ENCODE measurements around the gene GINS1.

The GINS1 gene

GRCh38 chr20:25437153-25437581 lies 29.7 kb downstream of the GINS1 start:
- Histone ChIP-seq H3F3A (ENCODE audit: insufficient read depth, low read length) (no peaks in the 10 kb centered on the region), H3K27ac (ENCODE audit: low read depth, low read length, poor library complexity, severe bottlenecking) (no peak overlapping the region), H3K36me3 (ENCODE audit: insufficient read depth, low read length) (peaks cover 32% of the 10 kb centered on the region), H4K20me1 (ENCODE audit: insufficient read depth, low read length) (no peaks in the 10 kb centered on the region), H3K27me3 (ENCODE audit: insufficient read depth, low read length) (no peaks in the 10 kb centered on the region), H3K4me1 (ENCODE audit: insufficient read depth, low read length, severe bottlenecking) (peaks cover 13% of the 10 kb centered on the region), H3K79me2 (ENCODE audit: insufficient read depth, low read length) (no peaks in the 10 kb centered on the region), H3K4me3 (ENCODE audit: low read depth, low read length, poor library complexity, severe bottlenecking) (no peak overlapping the region), H2AFZ (ENCODE audit: low read length) (no peak overlapping the region), H3K9ac (ENCODE audit: low read length) (no peak overlapping the region), H3K4me2 (ENCODE audit: low read length) (no peak overlapping the region), H3K9me3 (ENCODE audit: low read length) (no peaks in the 10 kb centered on the region), H3K9me2 (ENCODE audit: low read depth, low read length) (no peaks in the 10 kb centered on the region)
- no peak for TF ChIP-seq EZH2 (IDR thresholded peaks at IDR 0.05; ENCODE audit: borderline replicate concordance, low read length)

- TF ChIP-seq EZH2 (IDR thresholded peaks at IDR 0.05; ENCODE audit: borderline replicate concordance, low read length) (no peak), CTCF (IDR thresholded peaks at IDR 0.05; ENCODE audit: low read length) (no peak)
- no peaks in the 10 kb centered on the region for H3K27me3 ChIP-seq (ENCODE audit: insufficient read depth, low read length)
- no peaks in the 10 kb centered on the region for H4K20me1 ChIP-seq (ENCODE audit: insufficient read depth, low read length)
- no peaks in the 10 kb centered on the region for H3K79me2 ChIP-seq (ENCODE audit: insufficient read depth, low read length)
- H2AFZ ChIP-seq (ENCODE audit: low read length) = no peak overlapping the region
- peak overlapping the region; percentile 12 for H3K27ac ChIP-seq (ENCODE audit: low read depth, low read length, poor library complexity, severe bottlenecking)
- H3K4me3 ChIP-seq (ENCODE audit: low read depth, low read length, poor library complexity, severe bottlenecking) = no peak overlapping the region
- H3K36me3 ChIP-seq (ENCODE audit: insufficient read depth, low read length) = peaks cover 28% of the 10 kb centered on the region; the same call in 1 of the 2 replicates
- H3K9me3 ChIP-seq (ENCODE audit: low read length) = no peaks in the 10 kb centered on the region
- no peaks in the 10 kb centered on the region for H3F3A ChIP-seq (ENCODE audit: insufficient read depth, low read length)
- H3K9me2 ChIP-seq (ENCODE audit: low read depth, low read length) = no peaks in the 10 kb centered on the region
- no peak overlapping the region for H3K4me2 ChIP-seq (ENCODE audit: low read length)
- H3K9ac ChIP-seq (ENCODE audit: low read length) = no peak overlapping the region
- H3K4me1 ChIP-seq (ENCODE audit: insufficient read depth, low read length, severe bottlenecking) = peaks cover 13% of the 10 kb centered on the region
Measured at GRCh38 chr20:25439328-25439727, 31.9 kb downstream of the GINS1 start.

- Histone ChIP-seq H3K4me3 (ENCODE audit: low read depth, low read length, poor library complexity, severe bottlenecking) (no peak overlapping the region), H4K20me1 (ENCODE audit: insufficient read depth, low read length) (no peaks in the 10 kb centered on the region), H3K79me2 (ENCODE audit: insufficient read depth, low read length) (no peaks in the 10 kb centered on the region), H3K4me1 (ENCODE audit: insufficient read depth, low read length, severe bottlenecking) (peaks cover 2% of the 10 kb centered on the region), H3K4me2 (ENCODE audit: low read length) (no peak overlapping the region), H3K9ac (ENCODE audit: low read length) (no peak overlapping the region), H3K27me3 (ENCODE audit: insufficient read depth, low read length) (no peaks in the 10 kb centered on the region), H3K9me2 (ENCODE audit: low read depth, low read length) (no peaks in the 10 kb centered on the region), H2AFZ (ENCODE audit: low read length) (no peak overlapping the region), H3K27ac (ENCODE audit: low read depth, low read length, poor library complexity, severe bottlenecking) (no peak overlapping the region), H3K36me3 (ENCODE audit: insufficient read depth, low read length) (peaks cover 62% of the 10 kb centered on the region), H3K9me3 (ENCODE audit: low read length) (no peaks in the 10 kb centered on the region), H3F3A (ENCODE audit: insufficient read depth, low read length) (no peaks in the 10 kb centered on the region)
- TF ChIP-seq CTCF (IDR thresholded peaks at IDR 0.05; ENCODE audit: low read length) (no peak), EZH2 (IDR thresholded peaks at IDR 0.05; ENCODE audit: borderline replicate concordance, low read length) (no peak)
Measured at GRCh38 chr20:25444556-25444955, 37.1 kb downstream of the GINS1 start.

GRCh38 chr20:25447671-25448070 lies 40.2 kb downstream of the GINS1 start:
- Histone ChIP-seq H4K20me1 (ENCODE audit: insufficient read depth, low read length) (no peaks in the 10 kb centered on the region), H3K4me2 (ENCODE audit: low read length) (no peak overlapping the region), H3K79me2 (ENCODE audit: insufficient read depth, low read length) (no peaks in the 10 kb centered on the region), H3K27me3 (ENCODE audit: insufficient read depth, low read length) (no peaks in the 10 kb centered on the region), H3K36me3 (ENCODE audit: insufficient read depth, low read length) (peaks cover 52% of the 10 kb centered on the region), H3F3A (ENCODE audit: insufficient read depth, low read length) (no peaks in the 10 kb centered on the region), H3K4me3 (ENCODE audit: low read depth, low read length, poor library complexity, severe bottlenecking) (no peak overlapping the region), H3K9me3 (ENCODE audit: low read length) (no peaks in the 10 kb centered on the region), H3K9ac (ENCODE audit: low read length) (no peak overlapping the region), H3K4me1 (ENCODE audit: insufficient read depth, low read length, severe bottlenecking) (no peaks in the 10 kb centered on the region), H3K27ac (ENCODE audit: low read depth, low read length, poor library complexity, severe bottlenecking) (no peak overlapping the region), H2AFZ (ENCODE audit: low read length) (no peak overlapping the region), H3K9me2 (ENCODE audit: low read depth, low read length) (no peaks in the 10 kb centered on the region)
- no peak for TF ChIP-seq CTCF (IDR thresholded peaks at IDR 0.05; ENCODE audit: low read length)
- TF ChIP-seq EZH2 (IDR thresholded peaks at IDR 0.05; ENCODE audit: borderline replicate concordance, low read length) = no peak
